ENCODE data around the gene GFOD1. TPM values are rescaled to one million over a fixed set of nuclear protein-coding genes. Genes with fewer than 3 reads are reported as not detected.

GFOD1 gene
- polyA plus RNA-seq, 1 donor from 2014 or later = 7.0 TPM

GRCh38 chr6:13474360-13474759, 13.0 kb downstream of the GFOD1 start:
- TF ChIP-seq MXI1 (conservative IDR thresholded peaks at IDR 0.05; ENCODE audit: poor library complexity, severe bottlenecking) = no peak
- no peak for TF ChIP-seq REST (IDR thresholded peaks at IDR 0.05; ENCODE audit: borderline replicate concordance)
- no peak for TF ChIP-seq EP300 (conservative IDR thresholded peaks at IDR 0.05; ENCODE audit: poor library complexity, severe bottlenecking)
- TF ChIP-seq RAD21 (conservative IDR thresholded peaks at IDR 0.05) = no peak
- no peak for TF ChIP-seq TAF1 (IDR thresholded peaks at IDR 0.05; ENCODE audit: low read depth)
- no peak for TF ChIP-seq SMC3 (conservative IDR thresholded peaks at IDR 0.05; ENCODE audit: poor library complexity)
- TF ChIP-seq CTCF (IDR thresholded peaks at IDR 0.05; ENCODE audit: poor library complexity, severe bottlenecking) = no peak
- TF ChIP-seq EZH2 (IDR thresholded peaks at IDR 0.05; ENCODE audit: borderline replicate concordance, insufficient read depth, low read length, poor library complexity, severe bottlenecking) = no peak
- TF ChIP-seq POLR2AphosphoS5 (IDR thresholded peaks at IDR 0.05) = no peak
- Histone ChIP-seq H4K20me1 (ENCODE audit: insufficient read depth) (no peaks in the 10 kb centered on the region), H3K27me3 (ENCODE audit: insufficient read depth, low read depth, low read length) (no peaks in the 10 kb centered on the region), H3K9me2 (ENCODE audit: insufficient read depth, low read length) (no peaks in the 10 kb centered on the region), H3K4me2 (ENCODE audit: low read length) (no peak overlapping the region), H3K79me2 (replicated peaks; ENCODE audit: insufficient read depth, low read length) (no peaks in the 10 kb centered on the region), H3F3A (ENCODE audit: insufficient read depth, low read length, poor library complexity, severe bottlenecking) (no peaks in the 10 kb centered on the region), H3K9me3 (ENCODE audit: low read length) (no peaks in the 10 kb centered on the region), H3K27ac (ENCODE audit: low read length) (no peak overlapping the region), H3K4me3 (ENCODE audit: low read length) (no peak overlapping the region), H3K9ac (ENCODE audit: low read length) (no peak overlapping the region), H2AFZ (ENCODE audit: low read depth, low read length) (no peak overlapping the region), H3K36me3 (ENCODE audit: insufficient read depth, low read length) (peaks cover 2% of the 10 kb centered on the region)

- Histone ChIP-seq H3K79me2 (replicated peaks; ENCODE audit: insufficient read depth, low read length) (no peaks in the 10 kb centered on the region), H3K36me3 (ENCODE audit: insufficient read depth, low read length) (peaks cover 6% of the 10 kb centered on the region), H3K9me3 (ENCODE audit: low read length) (no peaks in the 10 kb centered on the region), H3F3A (ENCODE audit: insufficient read depth, low read length, poor library complexity, severe bottlenecking) (no peaks in the 10 kb centered on the region), H3K27me3 (ENCODE audit: insufficient read depth, low read depth, low read length) (no peaks in the 10 kb centered on the region), H3K27ac (ENCODE audit: low read length) (no peak overlapping the region), H4K20me1 (ENCODE audit: insufficient read depth) (no peaks in the 10 kb centered on the region), H3K4me2 (ENCODE audit: low read length) (no peak overlapping the region), H2AFZ (ENCODE audit: low read depth, low read length) (no peak overlapping the region), H3K9me2 (ENCODE audit: insufficient read depth, low read length) (no peaks in the 10 kb centered on the region), H3K9ac (ENCODE audit: low read length) (no peak overlapping the region), H3K4me3 (ENCODE audit: low read length) (no peak overlapping the region)
- no peak for TF ChIP-seq REST (IDR thresholded peaks at IDR 0.05; ENCODE audit: borderline replicate concordance)
- TF ChIP-seq RAD21 (conservative IDR thresholded peaks at IDR 0.05) = no peak
- TF ChIP-seq TAF1 (IDR thresholded peaks at IDR 0.05; ENCODE audit: low read depth) = no peak
- no peak for TF ChIP-seq EZH2 (IDR thresholded peaks at IDR 0.05; ENCODE audit: borderline replicate concordance, insufficient read depth, low read length, poor library complexity, severe bottlenecking)
- no peak for TF ChIP-seq CTCF (IDR thresholded peaks at IDR 0.05; ENCODE audit: poor library complexity, severe bottlenecking)
- TF ChIP-seq MXI1 (conservative IDR thresholded peaks at IDR 0.05; ENCODE audit: poor library complexity, severe bottlenecking) = no peak
- TF ChIP-seq EP300 (conservative IDR thresholded peaks at IDR 0.05; ENCODE audit: poor library complexity, severe bottlenecking) = no peak
- no peak for TF ChIP-seq SMC3 (conservative IDR thresholded peaks at IDR 0.05; ENCODE audit: poor library complexity)
- TF ChIP-seq POLR2AphosphoS5 (IDR thresholded peaks at IDR 0.05) = no peak
These were observed 13.6 kb downstream of the GFOD1 start for GRCh38 chr6:13473768-13474165.
